Activated CD4-positive, alpha-beta T cell treated with anti-CD3 and anti-CD28 coated beads for 4 hours (primary cell): ENCODE results near the gene CH25H.
A peak's percentile ranks its signal among the peaks of the same experiment; 100 is the strongest.
"Not testable (repeated sequence)": the region's sequence is repeated elsewhere in the genome, so short reads cannot be mapped to it uniquely, and the experiment has no call there.

Source experiments
- DNase-seq, 2 donors: peaks; one replicate each; pipeline ENCODE4 v3.0.0-alpha.2; 2020

The CH25H gene

GRCh38 chr10:89189211-89189734, 17.8 kb downstream of the CH25H start:
- no peak for DNase-seq

- DNase-seq: no peak
These were observed 21.5 kb downstream of the CH25H start for GRCh38 chr10:89185658-89186057.

DNA sequence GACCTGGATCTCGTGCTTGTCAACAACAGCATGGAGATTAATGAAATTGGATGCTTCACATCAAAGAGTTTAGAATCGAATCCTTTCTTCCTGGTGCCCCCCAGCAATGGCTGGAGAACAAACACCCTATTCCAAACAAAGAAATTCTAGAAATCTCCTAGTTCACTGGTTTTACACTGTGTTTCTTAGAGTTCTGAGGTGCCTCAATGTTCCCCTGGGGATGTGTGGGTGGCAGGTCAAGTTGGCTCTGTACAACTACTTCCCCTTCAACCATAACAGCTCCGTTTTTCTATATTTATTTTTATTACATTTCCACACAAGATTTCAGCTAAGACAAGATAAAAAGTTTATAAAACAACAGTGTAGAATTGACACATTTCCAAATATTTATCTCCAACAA, 22.5 kb downstream of the CH25H start:
- DNase-seq: no peak

DNA sequence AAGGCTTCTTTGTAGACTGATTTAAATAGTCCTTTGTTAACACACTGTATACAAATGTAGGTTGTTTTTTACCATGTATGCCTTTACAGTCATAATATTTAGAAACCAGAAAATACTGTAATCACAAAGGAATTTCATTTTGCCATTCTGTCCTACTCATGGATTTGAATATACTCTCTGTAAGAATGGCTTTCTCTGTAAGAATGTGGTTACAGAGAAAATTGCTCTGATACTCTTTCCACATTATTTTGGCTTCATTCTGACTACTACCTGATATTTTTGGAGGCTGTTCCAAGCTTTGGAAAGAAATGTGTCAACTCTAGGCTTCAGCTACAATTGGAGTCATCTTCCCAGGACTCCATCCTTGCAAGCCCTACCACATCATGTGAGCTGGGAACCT, 23.5 kb downstream of the CH25H start:
- no peak for DNase-seq

DNA sequence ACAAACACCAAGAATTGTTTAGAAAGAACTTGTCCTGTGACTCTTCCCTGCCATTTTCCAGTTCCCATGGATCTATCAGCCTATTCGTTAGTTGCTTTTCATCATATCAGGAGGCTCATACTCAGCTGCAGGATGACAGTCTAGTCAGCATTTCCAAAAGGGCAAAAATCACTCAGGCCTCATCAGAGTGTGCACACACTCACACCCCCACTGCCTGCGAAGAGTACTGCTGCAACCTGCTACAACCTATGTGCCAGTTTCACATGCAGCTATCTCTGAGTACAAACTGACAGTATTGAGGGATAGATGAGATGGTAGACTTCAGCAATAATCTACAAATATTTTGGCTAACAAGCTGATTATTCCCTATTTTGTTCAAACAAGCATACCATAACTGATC, 24.2 kb downstream of the CH25H start:
- no peak for DNase-seq

- DNase-seq: no peak
These were observed 31.3 kb downstream of the CH25H start for GRCh38 chr10:89175816-89176215.

DNA sequence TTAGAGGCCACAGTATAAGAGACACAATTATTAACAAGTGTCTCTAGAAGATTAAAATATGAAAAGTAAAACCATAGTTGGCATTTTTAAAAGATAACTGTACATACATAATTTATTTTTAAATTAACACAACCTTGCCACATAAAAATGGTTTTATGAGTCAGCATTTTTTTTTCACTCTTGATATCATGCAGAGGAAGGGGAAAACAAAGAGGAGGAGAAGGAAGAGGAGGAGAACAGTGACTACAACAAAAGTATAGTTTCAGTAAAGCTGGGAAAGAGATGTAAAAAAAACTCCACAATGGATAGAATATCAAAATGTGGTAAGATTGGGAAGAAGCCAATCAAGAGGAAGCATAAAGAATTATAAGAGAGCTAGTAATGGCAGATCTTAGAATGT, 34.0 kb downstream of the CH25H start:
- DNase-seq: no peak

DNA sequence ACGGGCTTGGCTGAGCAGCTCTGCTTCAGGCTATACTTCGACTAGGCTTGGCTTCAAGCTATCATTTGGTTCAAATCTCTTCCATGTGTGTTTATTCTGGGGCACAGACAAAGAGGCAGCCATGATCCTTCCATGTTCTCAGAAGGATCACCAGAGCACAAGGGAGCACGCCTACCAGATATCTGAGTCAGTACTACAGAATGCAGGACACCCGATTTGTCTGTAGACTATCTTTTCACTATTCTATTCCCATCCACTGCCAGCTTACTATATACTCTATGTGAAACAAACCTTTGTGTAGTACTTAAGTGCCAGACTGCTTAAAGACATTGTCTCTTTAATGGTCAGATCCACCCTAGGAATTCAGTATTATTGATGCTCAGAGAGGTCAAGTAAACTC, 35.1 kb downstream of the CH25H start:
- DNase-seq: no peak

DNA sequence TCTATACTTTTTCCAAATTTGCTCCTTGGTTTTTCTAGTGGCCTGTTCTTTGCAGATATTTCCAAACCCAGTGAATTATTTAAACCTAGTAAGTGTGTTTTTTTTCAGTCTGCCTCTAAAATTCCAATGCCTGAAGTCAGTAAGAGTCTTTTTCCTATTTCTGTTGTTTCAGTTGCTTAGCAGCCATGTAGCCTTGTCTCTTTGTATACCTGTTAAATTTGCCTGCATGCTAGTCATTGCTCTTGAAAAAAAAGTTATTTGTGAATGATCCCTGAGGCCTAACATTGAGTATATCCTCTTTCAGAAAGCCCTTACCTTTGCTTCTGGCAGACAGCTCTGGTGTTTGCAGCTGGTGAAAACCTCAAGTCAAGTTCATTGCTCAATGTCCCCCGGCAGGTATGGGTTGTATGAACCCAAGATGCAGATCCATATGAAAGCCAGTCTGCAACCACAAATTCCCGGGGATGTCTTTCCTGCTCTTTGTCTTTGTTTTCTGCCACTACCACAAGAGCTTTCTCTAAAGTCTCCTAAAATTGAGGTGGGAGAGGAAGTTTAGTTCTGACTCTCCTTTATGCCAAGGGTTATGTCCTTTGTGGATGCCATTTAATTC, 35.7 kb downstream of the CH25H start:
- no peak for DNase-seq

DNA sequence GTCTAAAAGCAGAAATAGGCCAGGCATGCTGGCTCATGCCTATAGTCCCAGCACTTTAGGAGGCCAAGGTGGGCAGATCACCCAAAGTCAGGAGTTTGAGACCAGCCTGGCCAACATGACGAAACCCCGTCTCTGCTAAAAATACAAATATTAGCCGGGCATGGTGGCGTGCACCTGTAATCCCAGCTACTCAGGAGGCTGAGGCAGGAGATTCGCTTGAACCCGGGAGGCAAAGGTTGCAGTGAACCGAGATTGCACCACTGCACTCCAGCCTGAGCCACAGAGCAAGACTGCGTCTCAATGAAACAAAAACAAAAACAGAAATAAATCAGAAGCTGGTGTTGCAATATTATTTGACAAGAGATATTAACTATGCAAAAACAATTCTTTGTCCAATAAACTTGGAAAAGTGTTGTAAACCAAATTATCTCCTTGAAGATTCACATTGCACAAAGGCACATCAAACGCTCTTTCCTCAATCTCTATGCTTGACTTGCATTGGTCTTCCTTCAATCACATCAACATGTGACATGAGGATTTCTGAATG, 38.7 kb downstream of the CH25H start:
- DNase-seq: not testable (repeated sequence)

DNA sequence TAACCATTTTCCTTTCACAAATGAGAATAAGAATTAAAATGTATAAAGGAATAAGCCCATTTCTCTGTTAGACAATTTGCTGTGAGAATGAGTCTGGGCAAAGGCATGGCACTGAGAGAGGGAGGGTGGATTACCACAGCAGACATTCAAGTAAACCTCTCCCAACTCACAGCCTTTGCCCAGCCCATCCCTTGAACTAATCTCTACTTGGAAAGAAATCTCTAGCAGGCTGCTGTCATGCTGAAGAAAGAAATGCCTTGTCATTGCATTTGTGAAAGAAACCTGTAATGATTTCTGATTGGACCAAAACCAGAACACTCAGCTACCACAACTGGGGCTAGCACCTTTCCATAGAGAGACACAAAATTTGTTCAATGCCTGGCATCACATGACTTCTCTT, 39.2 kb downstream of the CH25H start:
- DNase-seq: no peak

DNA sequence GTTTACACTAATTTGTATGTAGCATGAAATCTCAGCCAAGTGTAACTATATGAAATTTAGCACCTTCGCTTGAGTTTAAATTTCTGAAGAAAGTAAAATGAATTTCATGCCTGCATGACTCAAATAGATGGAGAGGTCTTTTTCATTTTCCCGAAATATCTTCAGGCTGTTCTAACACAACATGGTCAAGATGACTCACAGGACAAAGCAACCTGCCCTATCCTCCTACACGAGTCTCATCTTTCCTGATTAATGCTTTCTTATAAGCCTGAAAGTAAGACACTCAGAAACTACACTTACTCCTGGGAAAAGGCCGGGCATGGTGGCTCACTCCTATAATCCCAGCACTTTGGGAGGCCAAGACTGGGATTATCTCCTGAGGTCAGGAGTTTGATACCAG, 41.2 kb downstream of the CH25H start:
- DNase-seq: no peak

- no peak for DNase-seq
These were observed 42.2 kb downstream of the CH25H start for GRCh38 chr10:89164920-89165319.

DNA sequence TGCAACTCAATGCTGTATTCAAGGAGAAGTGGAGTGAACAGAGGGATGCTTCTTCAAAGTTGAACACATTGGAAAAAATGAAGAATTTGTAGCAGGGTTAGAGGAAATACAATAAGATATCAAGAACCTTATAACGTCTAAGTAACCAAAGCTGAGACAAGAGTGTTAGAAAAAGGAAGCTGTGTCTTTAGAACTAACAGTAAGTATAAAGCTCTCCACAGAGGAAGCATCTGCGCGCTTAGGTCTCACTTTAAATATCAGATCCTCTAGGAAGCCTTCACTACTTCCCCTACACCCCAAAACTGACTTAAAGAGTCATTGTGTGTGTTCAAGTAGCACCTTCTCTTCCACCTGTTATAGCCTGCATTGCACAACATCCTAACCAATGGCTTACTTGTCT, 43.0 kb downstream of the CH25H start:
- DNase-seq: no peak

GRCh38 chr10:89163265-89163995, 43.7 kb downstream of the CH25H start:
- DNase-seq: peak; percentile 46 to 52

GRCh38 chr10:89162596-89162995, 44.5 kb downstream of the CH25H start:
- DNase-seq: no peak

GRCh38 chr10:89160339-89160738, 46.8 kb downstream of the CH25H start:
- DNase-seq: no peak

- DNase-seq: no peak
These were observed 47.4 kb downstream of the CH25H start for GRCh38 chr10:89159761-89160160.

GRCh38 chr10:89159316-89159715, 47.8 kb downstream of the CH25H start:
- DNase-seq: no peak

GRCh38 chr10:89158446-89158845, 48.7 kb downstream of the CH25H start:
- no peak for DNase-seq

DNA sequence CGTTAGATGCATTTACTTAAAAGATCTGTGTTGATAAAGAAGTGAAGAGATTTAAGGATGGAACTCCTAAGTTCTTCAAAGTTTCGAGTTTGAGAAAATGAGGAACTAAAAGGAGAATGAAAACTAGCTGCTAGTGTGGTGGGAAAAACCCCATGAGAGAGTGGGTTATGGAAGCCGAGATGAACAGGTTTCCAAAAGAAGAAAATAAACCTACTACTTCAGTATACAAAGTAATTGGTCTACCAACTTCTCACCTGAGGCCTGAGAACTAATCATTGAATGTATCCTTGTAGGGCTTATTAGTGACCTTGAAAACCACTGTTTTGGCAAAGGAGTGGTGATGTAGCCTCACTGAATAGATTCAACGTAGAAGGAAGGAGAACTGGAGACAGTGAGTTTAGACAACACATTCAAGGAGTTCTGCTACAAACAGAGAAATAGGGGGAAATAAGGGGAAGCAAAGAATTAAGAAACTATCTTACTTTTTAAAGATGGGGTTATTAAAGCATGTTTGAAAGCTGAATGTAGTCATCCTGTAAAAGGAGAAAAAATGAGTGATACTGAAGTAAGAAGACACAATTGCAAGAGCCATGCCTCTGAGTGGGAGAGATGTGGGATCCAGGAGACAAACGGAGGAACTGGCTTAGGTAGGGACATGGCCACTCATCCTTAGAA, 50.8 kb downstream of the CH25H start:
- no peak for DNase-seq
